ENCODE measurements around the gene PRDM4.
A peak's percentile ranks its signal among the peaks of the same experiment; 100 is the strongest.
"Not testable (repeated sequence)": the region's sequence is repeated elsewhere in the genome, so short reads cannot be mapped to it uniquely, and the experiment has no call there.

Gene PRDM4

DNA sequence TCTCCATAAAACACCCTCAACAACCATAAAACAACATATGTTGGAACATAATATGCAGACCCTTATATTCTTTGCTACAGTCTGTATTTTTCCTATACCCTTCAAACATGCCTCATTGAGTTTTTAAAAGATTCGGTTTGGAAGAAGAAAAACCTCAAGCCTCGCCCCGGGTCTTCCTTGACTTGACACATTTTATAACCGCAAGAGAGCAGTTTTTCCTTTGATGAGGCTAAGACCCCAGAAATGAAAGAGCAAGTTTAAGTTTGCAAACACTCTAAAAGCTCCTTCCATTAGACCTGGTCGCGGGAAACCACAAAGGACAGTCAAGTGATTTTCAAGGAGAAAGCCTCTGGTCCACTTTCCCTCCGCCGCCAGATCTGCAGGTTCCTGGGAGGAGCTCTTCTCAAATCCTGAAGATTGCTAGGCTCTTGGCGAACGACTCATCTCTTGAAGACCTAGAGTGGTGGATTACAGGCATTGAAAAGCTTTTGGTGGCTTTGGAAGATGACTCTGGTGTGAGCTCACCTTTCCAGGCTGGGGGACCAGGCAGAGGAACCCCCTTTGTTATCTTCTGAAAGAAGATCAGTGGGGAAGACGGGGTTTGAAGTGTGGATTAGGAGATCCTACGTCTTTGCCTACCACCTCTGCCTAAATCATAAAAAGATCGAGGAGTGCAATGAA lies 13.6 kb upstream of the PRDM4 start, which contains the start of gene ASCL4:
Gene ASCL4, plus strand, starts transcription at position 356 of the 681 bp plus-strand sequence. CDS start 515 bp downstream, outside the sequence.
- no peak for DNase-seq

DNA sequence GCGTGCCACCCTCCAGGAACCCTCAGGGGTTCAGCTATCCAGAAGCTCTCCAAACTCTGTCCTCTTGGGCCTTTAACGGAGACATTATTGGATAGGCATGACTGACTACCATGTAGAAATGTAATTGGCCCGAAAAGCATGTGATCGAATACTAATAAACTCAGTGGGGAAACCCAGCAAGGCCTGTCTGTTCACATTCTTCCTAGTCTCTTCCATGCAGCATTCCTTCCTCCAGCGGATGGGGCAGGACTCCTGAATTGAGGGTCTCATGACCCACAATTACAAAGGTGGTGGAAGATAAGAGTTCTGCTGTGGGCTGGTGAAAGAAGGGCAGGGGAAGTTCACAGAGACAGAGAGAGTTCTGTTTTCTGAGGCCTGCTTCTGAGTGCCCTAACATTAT lies 6.5 kb upstream of the PRDM4 start:
- DNase-seq, result no peak

GRCh38 chr12:107765316-107765715 lies 4.4 kb upstream of the PRDM4 start:
- no peak for DNase-seq

DNA sequence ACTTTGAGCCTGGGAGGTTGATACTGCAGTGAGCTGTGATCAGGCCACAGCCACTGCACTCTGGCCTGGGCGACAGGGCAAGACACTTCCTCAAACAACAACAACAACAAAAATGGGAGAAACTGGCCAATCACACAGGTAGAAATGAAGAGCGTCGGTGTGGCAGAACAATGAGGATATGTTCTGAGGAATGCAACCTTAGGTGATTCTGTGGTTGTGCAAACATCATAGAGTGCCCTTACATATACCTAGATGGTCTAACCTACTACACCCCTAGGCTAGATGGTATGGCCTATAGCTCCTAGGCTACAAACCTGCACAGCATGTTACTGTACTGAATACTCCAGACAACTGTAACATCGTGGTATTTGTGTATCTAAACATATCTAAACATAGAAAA lies 3.7 kb upstream of the PRDM4 start:
- no peak for DNase-seq

DNA sequence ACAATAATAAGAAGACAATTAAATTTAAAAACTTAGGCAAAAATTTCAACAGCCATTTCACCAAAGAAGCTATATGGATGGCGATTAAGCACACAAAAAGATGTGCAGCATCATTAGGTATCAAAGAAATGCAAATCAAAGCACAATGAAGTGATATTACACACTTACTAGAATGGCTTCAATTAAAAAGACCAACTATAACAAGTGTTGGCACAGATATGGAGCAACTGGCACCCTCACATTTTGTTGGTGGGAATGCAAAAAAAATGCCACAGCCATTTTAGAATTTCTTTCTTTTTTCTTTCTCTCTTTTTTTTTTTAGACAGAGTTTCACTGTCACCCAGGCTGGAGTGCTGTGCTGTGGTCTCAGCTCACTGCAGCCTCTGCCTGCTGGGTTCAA lies 1.9 kb upstream of the PRDM4 start:
- DNase-seq, result no peak

DNA sequence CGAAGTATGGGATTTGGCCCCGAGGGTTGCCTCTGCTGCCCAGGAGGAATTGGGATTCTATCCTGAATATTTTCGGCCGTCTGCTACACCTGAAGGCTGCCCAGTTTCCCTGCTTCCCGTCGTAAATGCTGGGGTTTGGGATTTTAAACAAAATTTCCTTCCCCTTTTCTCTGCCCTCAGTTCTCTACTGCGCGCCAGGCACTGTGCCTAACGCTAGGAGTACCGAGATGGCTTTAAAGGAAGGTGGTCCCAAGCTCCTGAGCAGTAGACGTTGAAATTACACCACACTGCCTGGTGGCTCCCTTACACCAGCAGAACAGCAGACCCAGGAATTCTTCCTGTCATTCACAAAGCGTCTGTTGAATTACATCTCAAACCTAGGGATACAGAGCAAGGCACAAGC lies 566 bp upstream of the PRDM4 start:
- DNase-seq, result no peak

- DNase-seq, result peak; percentile 19
These were observed 629 bp downstream of the PRDM4 start for GRCh38 chr12:107760207-107760808.

GRCh38 chr12:107759410-107759809 lies 1.5 kb downstream of the PRDM4 start:
- DNase-seq, result no peak

DNA sequence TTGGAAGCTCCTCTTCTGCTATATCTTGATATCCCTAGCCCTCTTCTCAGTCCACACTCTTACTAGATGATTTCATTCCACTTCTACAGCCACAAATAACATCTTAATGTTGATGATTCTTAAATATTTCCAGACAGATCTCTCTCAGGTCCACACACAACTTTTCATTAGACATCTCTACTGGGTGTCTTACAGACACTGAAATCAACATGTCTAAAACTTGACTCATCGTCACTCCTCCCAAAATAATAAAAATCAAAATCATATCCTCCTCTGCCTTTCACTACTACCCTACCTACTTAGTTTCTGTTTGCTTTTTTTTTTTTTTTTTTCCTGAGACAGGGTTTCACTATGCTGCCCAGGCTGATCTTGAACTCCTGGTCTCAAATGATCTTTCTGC lies 11.9 kb downstream of the PRDM4 start:
- DNase-seq, result no peak

DNA sequence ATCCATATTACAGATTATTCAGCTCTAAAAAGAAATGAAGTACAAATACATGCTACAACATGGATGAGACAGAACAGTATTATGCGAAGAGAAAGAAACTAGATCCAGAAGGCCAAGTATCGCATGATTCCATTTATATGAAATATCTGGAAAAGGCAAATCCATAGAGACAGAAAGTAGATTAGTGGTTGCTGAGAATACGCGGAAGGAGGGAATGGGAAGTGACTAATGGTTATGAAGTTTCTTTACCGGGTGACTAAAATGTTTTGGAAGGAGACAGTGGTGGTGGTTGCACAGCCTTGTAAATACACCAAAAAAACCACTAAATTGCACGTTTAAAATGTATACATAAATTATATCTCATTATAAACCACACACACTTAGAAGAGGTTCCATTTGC lies 12.5 kb downstream of the PRDM4 start:
- no peak for DNase-seq

GRCh38 chr12:107736914-107737313 lies 24.0 kb downstream of the PRDM4 start:
- DNase-seq, result no peak

DNA sequence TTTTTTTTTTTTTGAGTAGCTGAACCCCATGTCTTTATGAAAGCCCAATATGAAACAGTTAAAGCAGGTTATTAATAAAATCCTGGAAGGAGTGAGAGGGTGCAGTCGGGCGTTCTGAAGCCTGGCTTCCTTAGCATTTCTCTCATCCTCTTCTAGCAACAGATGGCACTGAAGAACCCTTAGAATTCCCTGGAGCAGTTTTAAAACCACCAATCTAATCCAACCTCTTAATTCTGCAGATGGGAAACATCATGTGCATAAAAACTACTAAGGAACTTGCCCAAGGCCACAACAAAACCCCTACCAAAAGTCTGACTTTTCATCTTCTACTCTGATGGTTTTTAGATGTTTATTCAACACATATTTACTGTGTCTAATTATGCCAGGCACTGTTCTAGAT lies 25.2 kb downstream of the PRDM4 start:
- no peak for DNase-seq

DNA sequence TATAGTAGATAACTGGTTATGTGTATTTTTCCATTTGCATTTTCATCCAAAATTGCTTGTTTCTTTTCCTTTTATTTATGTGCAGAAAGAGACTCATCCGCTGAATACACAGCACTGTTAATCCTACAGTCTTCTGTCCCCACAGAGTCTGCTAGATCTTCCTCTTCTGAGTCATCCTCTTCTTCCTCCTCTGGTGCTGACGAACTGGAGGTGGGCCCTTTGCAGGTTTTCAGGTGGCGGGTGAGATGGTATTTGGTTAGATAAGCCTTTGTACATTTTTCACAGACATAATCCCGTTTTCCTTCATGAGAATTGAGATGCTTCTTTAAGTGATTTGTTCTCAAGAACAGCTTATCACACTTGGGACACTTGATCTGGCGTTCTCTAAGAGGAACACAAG lies 26.8 kb downstream of the PRDM4 start:
- DNase-seq, result no peak

GRCh38 chr12:107732365-107732764 lies 28.6 kb downstream of the PRDM4 start:
- DNase-seq, result no peak

DNA sequence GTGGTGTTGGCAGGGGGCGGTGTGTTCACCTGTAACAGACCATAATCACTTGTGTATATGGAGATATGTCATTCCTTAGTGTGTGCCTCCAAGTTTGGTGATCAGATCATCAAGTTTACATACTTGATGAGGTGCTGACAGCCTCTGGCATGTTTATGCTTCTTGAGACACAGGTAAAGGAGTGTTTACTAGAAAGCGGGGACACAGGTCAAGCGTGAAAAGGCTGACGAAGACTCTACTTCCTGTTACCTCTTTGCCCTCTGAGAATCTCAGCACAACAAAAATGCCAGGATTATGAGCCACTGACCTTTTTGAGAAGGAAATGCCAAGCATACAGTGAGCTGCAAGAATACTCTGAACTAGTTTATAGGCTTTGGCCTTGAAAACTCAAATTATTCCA lies 29.6 kb downstream of the PRDM4 start:
- DNase-seq, result no peak

- DNase-seq, result no peak
These were observed 30.2 kb downstream of the PRDM4 start for GRCh38 chr12:107730618-107731341.

DNA sequence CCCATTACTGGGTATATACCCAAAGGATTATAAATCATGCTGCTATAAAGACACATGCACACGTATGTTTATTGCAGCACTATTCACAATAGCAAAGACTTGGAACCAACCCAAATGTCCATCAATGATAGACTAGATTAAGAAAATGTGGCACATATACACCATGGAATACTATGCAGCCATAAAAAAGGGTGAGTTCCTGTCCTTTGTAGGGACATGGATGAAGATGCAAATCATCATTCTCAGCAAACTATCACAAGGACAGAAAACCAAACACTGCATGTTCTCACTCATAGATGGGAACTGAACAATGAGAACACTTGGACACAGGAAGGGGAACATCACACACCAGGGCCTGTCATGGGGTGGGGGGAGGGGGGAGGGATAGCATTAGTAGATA lies 33.2 kb downstream of the PRDM4 start:
- DNase-seq, result not testable (repeated sequence)

- not testable (repeated sequence) for DNase-seq
These were observed 33.6 kb downstream of the PRDM4 start for GRCh38 chr12:107727327-107727726.

DNA sequence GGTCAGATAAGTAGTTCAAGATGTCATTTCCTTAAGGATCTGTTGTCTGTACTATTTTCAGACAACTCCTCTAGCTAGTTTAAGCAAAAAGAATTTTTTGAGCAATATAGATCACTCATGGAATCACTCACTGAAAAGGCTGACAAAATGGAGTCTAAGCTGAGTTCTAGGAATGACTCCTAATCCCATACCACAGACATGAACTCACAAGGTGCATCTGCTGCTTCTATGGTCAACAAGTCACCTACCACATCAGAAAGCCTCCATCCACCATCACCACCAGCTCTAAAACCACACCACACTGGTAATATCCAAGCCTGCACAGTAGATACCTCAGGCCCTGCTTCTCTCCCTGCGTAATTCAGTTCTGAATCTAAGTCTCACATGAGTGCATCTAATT lies 42.3 kb downstream of the PRDM4 start:
- DNase-seq, result no peak

- no peak for DNase-seq
These were observed 45.2 kb downstream of the PRDM4 start for GRCh38 chr12:107715780-107716179.

- DNase-seq, result not testable (repeated sequence)
These were observed 55.4 kb downstream of the PRDM4 start for GRCh38 chr12:107705522-107705921.

DNA sequence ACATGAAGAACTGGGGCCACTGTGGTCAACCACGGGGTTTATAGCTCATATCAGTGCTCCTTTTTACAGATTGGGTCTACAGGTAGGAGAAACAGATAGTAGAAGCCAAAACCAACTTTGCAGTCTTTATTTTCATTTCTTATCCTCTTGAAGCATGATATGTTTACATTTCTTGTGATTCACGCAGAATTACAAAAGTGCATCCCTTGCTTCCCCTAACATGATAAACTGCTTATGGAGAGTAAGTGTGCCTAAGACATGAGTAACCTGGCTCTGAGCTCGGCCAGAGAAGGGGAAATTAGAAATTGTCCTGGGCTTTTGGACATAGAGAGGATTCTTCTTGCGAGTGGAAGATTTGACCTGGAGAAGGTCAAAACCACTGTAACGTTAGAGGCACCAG lies 56.9 kb downstream of the PRDM4 start:
- no peak for DNase-seq

DNA sequence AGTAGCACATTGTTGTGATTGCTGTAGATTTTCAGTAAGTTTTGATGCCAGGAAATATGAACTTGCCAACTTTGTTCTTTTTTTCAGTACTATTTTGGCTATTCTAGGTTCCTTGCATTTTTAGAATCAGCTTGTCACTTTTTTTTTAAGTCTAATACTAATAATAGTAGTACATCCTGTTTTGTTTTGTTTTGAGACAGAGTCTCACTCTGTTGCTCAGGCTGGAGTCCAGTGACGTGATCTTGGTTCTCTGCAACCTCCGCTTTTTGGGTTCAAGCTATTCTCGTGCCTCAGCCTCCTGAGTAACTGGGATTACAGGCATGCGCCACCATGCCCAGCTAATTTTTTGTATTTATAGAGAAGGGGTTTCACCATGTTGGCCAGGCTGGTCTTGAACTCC lies 58.8 kb downstream of the PRDM4 start:
- DNase-seq, result no peak

DNA sequence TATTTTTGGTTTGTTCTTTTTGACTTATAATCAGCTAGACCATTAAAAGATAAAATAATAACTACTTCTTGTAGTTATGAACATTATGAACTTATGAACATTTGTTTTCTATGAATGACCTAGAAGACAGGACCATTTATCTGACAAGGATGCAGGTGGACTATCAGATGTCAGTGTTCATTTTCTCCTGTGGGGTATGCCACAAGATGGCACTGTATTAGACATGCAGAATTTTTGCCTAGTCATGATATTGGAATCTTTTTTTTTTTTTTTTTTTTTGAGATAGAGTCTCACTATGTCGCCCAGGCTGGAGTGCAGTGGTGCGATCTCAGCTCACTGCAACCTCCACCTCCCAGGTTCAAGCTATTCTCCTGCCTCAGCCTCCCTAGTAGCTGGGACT lies 65.2 kb downstream of the PRDM4 start:
- DNase-seq, result not testable (repeated sequence)
